ENCODE results near the gene GNG13.

GRCh38 chr16:819336-820043, 19.0 kb upstream of the GNG13 start:
- TF ChIP-seq, protein P1, sequence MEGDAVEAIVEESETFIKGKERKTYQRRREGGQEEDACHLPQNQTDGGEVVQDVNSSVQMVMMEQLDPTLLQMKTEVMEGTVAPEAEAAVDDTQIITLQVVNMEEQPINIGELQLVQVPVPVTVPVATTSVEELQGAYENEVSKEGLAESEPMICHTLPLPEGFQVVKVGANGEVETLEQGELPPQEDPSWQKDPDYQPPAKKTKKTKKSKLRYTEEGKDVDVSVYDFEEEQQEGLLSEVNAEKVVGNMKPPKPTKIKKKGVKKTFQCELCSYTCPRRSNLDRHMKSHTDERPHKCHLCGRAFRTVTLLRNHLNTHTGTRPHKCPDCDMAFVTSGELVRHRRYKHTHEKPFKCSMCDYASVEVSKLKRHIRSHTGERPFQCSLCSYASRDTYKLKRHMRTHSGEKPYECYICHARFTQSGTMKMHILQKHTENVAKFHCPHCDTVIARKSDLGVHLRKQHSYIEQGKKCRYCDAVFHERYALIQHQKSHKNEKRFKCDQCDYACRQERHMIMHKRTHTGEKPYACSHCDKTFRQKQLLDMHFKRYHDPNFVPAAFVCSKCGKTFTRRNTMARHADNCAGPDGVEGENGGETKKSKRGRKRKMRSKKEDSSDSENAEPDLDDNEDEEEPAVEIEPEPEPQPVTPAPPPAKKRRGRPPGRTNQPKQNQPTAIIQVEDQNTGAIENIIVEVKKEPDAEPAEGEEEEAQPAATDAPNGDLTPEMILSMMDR (IDR thresholded peaks at IDR 0.05), result no peak
- TF ChIP-seq POLR2A (IDR thresholded peaks at IDR 0.05), result no peak
